HG03439 (cell line): ENCODE results near the gene SNRPF.
"Not testable (repeated sequence)": the region's sequence is repeated elsewhere in the genome, so short reads cannot be mapped to it uniquely, and the experiment has no call there.

Experiments
- ATAC-seq: cut with Tn5 transposase; IDR thresholded peaks from one replicate; pipeline ENCODE4 v1.9.1; 2021; ENCODE audit warnings: mild to moderate bottlenecking, moderate library complexity; ENCODE audit not compliant: unreplicated experiment

SNRPF gene

GRCh38 chr12:95858451-95859343 lies at the start of gene SNRPF:
TSS of gene SNRPF (plus strand) at chr12:95858952. CDS start at chr12:95859074, 122 bp downstream.
- ATAC-seq: peak; percentile 100

DNA sequence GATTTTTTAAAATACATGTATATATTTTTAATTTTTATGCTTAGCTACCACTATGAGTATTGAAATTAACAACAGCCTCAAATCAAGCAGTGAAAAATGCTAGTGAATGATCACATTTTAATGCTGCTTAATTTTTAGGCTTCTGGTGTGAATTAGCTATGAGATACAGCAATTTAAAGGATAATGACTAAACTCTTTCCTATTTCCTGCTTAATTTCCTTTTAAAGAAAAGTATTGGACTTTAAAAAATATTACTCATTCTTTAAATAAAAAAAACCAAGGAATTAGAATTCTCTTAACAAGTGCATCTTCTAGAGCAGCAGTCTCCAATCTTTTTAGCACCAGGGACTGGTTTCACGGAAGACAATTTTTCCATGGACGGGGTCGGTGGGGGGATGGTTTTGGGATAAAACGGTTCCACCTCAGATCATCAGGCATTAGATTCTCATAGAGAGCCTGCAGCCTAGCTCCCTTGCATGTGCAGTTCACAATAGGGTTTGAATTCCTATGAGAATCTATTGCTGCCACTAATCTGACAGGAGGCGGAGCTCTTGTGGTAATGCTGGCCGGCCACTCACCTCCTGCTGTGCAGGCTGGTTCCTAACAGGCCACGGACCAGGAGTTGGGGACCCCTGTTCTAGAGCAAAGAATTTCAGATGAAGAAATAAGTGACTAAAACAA lies 49.6 kb upstream of the SNRPF start:
- ATAC-seq: no peak

- ATAC-seq: no peak
Measured at GRCh38 chr12:95810411-95810810, 48.3 kb upstream of the SNRPF start.

DNA sequence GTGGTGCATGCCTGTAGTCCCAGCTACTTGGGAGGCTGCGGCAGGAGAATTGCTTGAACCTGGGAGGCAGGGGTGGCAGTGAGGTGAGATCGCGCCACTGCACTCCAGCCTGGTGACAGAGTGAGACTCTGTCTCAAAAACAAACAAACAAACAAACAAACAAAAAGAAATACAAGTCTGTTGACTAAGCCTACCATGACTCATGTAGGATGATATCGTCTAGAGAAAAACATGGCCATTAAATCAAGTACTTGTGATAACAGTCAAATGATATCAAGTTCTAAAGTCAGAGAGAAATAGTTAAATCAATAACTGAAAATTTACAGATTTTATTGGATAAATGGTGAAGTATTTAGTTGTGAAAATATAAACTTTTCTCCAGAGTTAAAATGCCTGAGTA lies 46.6 kb upstream of the SNRPF start:
- ATAC-seq: not testable (repeated sequence)

GRCh38 chr12:95815632-95816212 lies 43.0 kb upstream of the SNRPF start:
- ATAC-seq: no peak

- ATAC-seq: no peak
Measured at GRCh38 chr12:95820096-95820703, 38.6 kb upstream of the SNRPF start.

DNA sequence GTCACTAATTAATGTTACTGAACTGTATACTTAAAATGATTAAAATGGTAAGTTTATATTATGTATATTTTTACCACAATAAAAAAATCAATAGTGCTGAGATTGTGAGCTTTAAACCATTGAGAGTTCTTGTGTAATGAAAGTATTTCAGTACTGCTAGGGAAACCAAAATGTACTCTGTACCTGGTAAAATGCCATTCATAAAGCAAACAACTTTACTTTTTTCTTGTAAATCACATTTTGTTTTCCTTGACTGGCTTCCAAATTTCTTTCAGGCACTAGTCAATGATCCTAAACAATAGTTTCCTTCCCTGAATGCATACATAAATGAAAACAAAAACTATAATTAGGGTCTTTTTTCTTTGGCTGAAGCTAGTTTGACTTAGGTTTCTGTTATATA lies 29.4 kb upstream of the SNRPF start:
- no peak for ATAC-seq

DNA sequence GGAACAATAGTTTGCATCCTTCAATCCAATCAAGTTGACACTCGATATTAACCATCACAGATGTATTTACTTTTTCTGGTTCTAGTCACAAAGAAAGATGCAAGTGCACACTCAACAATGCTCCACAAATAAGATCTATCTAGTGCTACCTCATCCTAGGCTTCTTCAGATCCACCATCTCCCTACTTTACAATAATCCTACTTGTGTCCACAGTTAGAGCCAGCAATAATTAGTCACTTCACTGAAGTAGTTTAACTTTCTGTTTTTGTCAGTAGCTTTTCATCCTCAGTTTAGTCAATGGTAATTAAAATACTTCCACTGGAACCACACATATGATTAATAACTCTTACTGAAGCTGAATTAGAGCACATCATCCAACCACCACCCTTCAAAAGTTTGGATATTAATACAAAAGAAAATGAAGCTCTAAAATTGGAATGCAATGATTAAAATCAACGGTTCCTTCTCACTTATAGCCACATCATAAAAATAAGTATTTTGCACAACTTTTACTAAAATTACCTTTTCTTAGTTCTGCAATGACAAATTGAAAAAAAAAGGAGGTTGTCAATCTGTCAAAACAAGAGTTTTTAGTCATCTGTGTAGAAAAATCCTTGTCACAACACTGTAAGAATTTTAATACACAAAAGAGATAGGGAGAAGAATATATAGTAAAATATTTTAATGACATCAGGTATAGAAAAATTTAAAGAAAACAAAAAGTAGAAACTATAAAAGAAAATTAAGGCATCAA lies 28.2 kb upstream of the SNRPF start:
- no peak for ATAC-seq

DNA sequence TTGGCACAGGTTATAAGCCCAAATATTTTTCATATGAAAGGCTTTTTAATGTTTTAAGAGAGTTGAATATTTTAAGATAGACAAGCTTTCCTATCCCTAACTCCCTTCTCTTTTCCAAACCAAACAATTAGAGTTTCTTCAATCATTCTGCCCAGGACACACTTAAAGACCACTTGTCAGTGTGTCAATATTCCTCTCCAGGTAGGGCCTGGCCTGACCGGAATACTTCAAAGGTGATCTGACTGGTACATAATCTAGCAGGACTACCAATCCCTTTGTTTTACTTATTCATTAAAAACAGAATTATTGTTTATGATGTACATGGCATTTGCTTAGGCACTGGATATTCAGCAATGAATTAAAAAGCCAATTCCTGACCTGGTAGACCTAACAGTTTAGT lies 24.2 kb upstream of the SNRPF start:
- no peak for ATAC-seq

GRCh38 chr12:95836185-95836609 lies 22.6 kb upstream of the SNRPF start:
- ATAC-seq: no peak

- no peak for ATAC-seq
Measured at GRCh38 chr12:95836630-95837239, 22.0 kb upstream of the SNRPF start.

DNA sequence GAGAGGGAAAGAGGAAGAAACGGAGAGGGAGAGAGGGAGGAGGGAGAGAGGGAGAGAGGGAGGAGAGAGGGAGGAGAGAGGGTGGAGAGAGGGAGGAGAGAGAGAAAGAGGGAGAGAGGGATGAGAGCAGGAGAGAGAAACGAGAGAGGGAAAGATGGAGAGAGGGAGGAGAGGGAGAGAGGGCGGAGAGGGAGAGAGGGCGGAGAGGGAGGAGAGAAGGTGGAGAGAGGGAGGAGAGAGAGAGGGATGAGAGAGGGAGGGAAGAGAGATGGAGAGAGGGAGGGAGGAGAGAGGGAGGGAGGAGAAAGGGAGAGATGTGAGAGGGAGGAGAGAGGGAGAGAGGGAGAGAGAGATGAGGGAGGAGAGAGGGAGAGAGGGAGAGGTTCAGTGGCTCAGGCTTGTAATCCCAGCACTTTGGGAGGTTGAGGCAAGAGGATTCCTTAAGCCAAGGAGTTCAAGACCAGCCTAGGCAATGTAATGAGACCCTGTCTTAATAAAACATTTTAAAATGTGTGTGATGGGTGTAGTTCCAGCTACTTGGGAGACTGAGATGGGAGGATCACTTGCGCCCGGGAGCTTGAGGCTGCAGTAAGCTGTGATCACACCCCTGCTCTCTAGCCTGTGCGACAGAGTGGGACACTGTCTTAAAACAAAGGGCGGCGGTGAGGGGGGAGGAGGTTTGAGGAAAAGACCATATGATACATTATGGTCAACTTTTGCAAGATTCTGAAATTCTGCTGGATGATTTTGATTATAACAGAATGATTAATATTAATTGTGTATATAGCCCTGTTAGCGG lies 21.3 kb upstream of the SNRPF start:
- ATAC-seq: no peak

DNA sequence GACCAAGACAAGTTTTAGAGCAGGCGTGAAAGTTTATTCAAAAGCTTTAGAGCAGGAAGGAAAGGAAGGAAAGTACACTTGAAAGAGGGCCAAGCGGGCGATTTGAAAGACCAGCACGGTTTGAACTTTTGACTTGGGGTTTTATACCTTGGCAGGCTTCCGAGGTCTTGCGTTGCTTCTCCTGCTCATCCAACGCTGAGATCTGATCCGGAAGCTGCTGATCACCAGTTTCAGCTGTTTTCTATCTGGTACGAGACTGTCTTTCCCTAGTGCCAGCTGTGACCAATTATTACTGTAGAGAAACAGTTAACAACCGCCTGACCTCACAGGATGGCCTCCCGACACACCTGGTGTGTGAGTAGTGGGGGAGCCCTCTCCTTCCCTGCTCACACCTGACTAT lies 20.6 kb upstream of the SNRPF start:
- no peak for ATAC-seq

- ATAC-seq: not testable (repeated sequence)
Measured at GRCh38 chr12:95842426-95842825, 16.3 kb upstream of the SNRPF start.

- no peak for ATAC-seq
Measured at GRCh38 chr12:95848575-95849388, 10.0 kb upstream of the SNRPF start.

- ATAC-seq: no peak
Measured at GRCh38 chr12:95851606-95852005, 7.1 kb upstream of the SNRPF start.

DNA sequence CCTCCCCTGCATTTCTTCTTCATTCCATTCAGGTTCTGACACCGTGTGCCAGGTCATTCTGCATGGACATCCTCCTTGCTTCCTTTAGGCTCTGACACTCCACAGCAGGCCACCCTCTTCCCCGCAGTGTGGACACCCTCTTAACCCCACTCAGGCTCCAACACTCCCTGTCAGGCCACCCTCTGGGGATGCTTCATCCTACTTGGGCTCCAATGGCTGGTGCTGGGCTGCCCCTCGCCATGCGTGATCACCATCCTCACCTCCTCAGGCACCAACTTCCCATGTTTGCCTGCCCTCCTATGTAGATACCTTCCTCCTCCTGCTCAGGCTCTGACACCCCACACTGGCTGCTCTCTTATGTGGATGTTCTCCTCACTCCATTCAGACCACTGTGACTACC lies 6.6 kb upstream of the SNRPF start:
- no peak for ATAC-seq

DNA sequence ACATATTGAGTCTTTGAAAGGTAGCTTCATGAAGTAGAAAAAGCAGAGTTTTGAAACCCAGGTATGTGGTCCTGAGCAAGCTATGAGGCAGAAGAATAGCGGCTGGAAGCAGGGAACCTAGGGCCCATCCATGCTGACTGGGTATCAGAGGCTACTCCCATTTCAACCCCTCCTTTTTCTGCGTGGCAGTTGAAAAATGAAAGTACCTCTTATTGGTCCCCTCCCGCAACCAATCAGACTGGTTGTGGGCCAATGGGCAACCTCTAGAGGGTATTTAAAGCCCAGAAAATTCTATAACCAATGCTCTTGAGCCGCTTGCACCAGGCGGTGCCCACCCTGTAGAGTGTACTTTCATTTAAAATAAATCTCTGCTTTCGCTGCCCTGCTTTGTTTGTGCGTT lies 1.6 kb upstream of the SNRPF start:
- no peak for ATAC-seq

DNA sequence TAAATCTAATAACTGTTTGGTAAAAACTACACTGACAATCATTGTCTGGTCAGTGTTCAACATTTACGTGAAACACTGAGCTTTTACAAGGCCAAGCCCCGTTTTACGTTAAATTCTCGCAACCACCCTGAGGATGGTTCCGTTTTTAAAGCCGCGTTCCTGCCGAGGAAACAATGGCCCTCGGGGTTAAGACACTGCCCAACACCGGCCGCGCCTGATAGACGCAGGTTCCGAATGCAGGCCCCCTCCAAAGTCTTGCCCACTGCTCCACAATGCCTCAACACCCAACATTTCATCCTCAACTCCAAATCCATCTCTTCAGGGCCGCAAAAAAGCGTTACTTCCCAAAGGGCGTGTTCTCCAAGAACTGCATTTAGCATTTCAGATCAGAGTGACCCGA lies 953 bp upstream of the SNRPF start:
- no peak for ATAC-seq
